ENCODE results near the gene MZF1. TPM values are rescaled to one million over a fixed set of nuclear protein-coding genes. Genes with fewer than 3 reads are reported as not detected.
"Not testable (repeated sequence)": the region's sequence is repeated elsewhere in the genome, so short reads cannot be mapped to it uniquely, and the experiment has no call there.

MZF1 gene
- total RNA-seq, 1 donor from 2014 or later: 44.3 TPM

DNA sequence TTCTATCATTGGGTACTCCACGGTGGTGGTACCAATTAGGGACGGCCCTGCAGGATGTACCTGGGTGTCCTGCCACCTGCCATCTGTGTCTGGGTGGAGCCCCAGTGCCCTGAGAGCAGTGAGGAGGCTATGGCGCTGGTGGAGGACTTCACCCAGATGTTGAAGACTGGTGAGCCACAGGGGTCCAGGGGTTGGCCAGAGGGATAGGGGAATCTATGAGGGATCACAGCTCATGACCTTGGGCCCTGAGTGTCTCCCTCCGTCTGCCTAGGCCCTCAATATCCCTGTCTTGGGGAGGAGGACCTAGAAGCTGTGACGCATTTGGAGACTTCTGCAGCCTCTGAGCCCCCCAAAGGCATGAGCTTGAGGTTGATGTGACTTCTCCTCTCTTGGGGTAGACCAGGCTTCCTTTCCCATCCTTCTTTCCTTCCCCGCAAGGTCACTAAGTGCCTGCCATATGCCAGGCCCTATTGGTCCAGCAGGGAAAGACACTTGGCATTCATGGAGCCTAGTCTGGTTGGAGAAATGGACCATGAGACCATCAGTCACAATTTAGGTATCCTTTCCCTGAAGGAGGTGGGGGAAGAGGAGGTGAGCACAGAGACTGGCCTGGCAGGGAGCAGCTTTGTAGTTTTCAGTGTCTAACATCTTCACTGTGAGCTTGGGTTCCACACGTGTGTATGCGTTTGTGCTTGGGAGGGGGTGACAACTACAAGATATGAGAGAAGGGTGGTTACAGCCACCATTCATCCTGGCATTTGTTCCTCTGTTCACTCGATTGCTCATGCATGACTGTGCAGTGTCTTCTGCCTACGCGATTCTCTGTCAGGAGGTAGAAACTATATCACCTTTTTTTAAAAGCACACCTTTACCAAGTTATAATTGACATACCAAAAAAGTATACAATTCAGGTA, 5.1 kb upstream of the MZF1 start:
- intact Hi-C loops (cut with DNase I): no loop called here
- no peak overlapping the region for H3K27ac ChIP-seq
- TF ChIP-seq, protein P1, sequence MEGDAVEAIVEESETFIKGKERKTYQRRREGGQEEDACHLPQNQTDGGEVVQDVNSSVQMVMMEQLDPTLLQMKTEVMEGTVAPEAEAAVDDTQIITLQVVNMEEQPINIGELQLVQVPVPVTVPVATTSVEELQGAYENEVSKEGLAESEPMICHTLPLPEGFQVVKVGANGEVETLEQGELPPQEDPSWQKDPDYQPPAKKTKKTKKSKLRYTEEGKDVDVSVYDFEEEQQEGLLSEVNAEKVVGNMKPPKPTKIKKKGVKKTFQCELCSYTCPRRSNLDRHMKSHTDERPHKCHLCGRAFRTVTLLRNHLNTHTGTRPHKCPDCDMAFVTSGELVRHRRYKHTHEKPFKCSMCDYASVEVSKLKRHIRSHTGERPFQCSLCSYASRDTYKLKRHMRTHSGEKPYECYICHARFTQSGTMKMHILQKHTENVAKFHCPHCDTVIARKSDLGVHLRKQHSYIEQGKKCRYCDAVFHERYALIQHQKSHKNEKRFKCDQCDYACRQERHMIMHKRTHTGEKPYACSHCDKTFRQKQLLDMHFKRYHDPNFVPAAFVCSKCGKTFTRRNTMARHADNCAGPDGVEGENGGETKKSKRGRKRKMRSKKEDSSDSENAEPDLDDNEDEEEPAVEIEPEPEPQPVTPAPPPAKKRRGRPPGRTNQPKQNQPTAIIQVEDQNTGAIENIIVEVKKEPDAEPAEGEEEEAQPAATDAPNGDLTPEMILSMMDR (IDR thresholded peaks at IDR 0.05): no peak
- no peak for ATAC-seq
- H3K4me1 ChIP-seq: peaks cover 13% of the 10 kb centered on the region
- no peaks in the 10 kb centered on the region for H3K27me3 ChIP-seq
- no peak overlapping the region for H3K4me3 ChIP-seq
- DNase-seq: peak; percentile 48
- H3K36me3 ChIP-seq: peaks cover 13% of the 10 kb centered on the region
- H3K9me3 ChIP-seq: no peaks in the 10 kb centered on the region

DNA sequence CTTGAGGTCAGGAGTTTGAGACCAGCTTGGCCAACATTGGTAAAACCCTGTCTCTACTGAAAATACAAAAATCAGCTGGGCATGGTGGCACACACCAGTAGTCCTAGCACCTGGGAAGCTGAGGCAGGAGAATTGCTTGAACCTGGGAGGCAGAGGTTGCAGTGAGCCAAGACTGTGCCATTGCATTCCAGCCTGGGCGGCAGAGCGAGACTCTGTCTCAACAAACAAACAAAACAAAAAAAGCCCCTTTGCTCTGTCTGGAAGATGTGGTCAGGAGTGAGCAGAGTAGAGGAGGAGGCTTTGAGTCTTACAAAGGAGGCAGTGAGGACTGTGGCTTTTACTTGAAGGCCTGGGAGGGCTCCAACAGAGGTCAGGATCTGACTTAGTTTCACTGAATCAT, 4.4 kb upstream of the MZF1 start:
- H3K36me3 ChIP-seq; H3K9me3 ChIP-seq; H3K4me3 ChIP-seq; H3K27me3 ChIP-seq; ATAC-seq; intact Hi-C loops (cut with DNase I); H3K27ac ChIP-seq; DNase-seq: not testable (repeated sequence)
- peaks cover 13% of the 10 kb centered on the region for H3K4me1 ChIP-seq

DNA sequence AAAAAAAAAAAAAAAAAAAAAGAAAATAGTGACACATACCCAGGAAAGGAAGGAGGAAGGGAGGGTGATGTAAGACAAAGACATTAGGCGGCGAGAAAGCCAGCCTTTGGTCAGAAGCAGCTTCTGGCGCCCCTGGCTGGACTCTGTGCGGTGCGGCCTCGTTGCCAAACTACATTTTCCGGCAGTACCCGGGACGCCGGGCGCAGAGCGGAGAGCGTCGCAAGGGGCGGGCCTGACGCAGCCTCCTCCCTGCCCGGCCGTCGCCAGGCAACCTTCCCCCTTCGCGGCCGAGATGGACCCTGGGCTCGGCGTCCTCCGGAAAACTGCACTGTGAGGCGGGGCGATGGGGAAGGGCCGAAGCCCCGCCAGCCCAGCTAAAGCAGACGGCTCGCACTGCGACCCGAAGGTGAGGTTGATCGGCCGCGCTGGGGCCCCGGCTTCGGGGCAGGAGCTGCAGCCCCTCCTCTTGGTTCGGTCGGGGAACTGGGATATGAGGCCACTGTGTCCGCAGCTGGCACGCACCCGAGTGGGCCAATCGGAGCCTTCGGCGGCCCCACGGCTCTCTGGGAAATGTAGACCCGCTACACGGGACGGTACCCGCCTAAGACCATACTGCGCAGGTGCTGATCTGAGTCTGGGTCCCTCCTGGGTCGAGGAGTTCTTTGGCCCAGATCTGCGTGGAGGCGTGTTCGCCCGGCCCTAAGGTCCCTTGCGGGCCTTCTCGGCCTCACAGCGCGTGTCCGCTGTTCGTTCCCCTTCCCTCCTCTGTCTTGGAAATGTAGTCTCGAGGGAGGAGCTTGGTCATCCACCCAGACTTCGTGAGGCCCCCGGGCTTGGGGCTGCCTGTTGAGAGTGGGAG, 2.3 kb upstream of the MZF1 start:
- Histone ChIP-seq H3K36me3 (peaks cover 7% of the 10 kb centered on the region), H3K9me3 (no peaks in the 10 kb centered on the region), H3K27me3 (no peaks in the 10 kb centered on the region), H3K4me1 (peaks cover 18% of the 10 kb centered on the region), H3K27ac (peak overlapping the region; percentile 97), H3K4me3 (peak overlapping the region; percentile 96)
- ATAC-seq (peak; percentile 74), DNase-seq (peak; percentile 95)
- intact Hi-C loops (cut with DNase I): no loop called here
- TF ChIP-seq, protein P1 (IDR thresholded peaks at IDR 0.05): no peak

DNA sequence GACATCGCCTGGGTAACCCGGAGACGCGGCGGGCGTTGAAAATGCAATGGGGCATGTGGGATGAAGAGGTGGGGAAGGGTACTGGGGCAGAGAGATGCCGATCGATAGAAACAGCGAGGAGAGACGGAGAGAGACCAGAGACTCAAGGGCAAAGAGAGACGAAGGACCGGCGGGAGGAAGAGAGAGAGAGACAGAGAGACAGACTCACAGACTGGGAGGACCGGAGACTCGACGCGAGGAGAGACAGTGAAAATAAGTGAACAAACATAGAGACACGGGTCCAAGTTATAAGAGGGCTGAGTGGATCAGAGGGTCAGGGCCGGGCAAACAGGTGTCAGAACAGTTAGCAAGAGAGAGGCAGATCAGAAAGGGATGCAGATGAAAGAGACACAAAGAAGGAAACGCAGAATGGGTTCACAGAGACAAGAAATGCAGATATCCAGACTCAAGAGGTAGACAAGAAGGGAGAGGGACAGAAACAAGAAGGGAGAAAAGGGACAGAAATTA, 576 bp upstream of the MZF1 start:
- TF ChIP-seq, protein P1 (IDR thresholded peaks at IDR 0.05): no peak
- H3K9me3 ChIP-seq: no peaks in the 10 kb centered on the region
- no peak for ATAC-seq

DNA sequence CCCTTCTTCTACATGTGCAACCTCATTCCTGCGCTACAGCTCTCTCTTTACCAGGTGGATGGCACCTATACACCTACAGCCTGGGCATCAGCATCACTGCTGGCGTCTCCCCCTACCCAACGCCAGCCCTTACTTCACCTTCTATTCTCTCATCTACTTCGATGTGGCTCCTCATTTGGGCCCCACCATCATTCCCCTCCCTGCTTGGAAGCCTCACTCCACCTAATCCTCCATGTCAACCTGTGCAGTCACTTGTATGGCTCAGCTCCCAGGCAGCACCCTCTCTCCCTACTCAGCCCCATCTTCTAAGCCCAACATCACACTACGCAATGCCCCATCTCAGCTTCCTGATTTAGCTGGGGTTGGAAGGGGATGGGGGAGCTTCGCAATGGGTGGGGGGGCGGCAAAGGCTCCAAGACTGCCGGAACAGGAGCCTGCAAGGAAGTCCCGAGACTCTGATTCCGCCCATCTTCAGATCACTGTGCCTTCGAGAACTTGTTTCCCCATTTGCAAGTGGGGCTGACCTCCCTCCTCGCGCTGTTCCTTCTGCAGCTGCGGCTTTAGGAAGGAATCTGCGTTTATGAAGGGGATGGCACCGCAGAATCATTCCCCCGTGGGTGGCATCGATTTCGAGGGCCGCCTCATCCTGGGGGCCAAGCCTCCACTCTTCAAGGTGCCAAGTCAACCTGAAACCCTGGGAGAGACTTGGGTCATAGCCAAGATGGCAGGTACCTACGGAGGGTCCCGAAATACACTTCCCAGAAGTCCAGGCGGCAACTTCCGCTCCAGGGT, 913 bp downstream of the MZF1 start:
- Histone ChIP-seq H3K9me3 (no peaks in the 10 kb centered on the region), H3K27ac (peak overlapping the region; percentile 94), H3K4me3 (peak overlapping the region; percentile 66), H3K36me3 (peaks cover 17% of the 10 kb centered on the region), H3K27me3 (no peaks in the 10 kb centered on the region), H3K4me1 (peaks cover 18% of the 10 kb centered on the region)
- no peak for DNase-seq
- TF ChIP-seq, protein P1 (IDR thresholded peaks at IDR 0.05): no peak
- intact Hi-C loops (cut with DNase I): no loop called here
- no peak for ATAC-seq

More for the DNA sequence above, 576 bp upstream of the MZF1 start:
- Histone ChIP-seq H3K36me3 (peaks cover 13% of the 10 kb centered on the region), H3K27me3 (no peaks in the 10 kb centered on the region), H3K27ac (peak overlapping the region; percentile 94), H3K4me3 (peak overlapping the region; percentile 66), H3K4me1 (peaks cover 18% of the 10 kb centered on the region)
- no peak for DNase-seq
- intact Hi-C loops (cut with DNase I): no loop called here
